DND-41 (cell line): ENCODE measurements around the gene B4GAT1.
"Not testable (repeated sequence)": the region's sequence is repeated elsewhere in the genome, so short reads cannot be mapped to it uniquely, and the experiment has no call there.

ENCODE experiments used
- ATAC-seq: fragments of 200-7000 bp; cut with Tn5 transposase; 3 replicates; pipeline ENCODE4 v1.9.1; 2021; ENCODE audit warnings: low read depth; ENCODE audit not compliant: insufficient read depth
- DNase-seq: peaks from one replicate; pipeline ENCODE4 v3.0.0-alpha.2; 2020
- H2AFZ ChIP-seq: 2 replicates; pipeline ENCODE4 v1.6.0; 2012; ENCODE audit warnings: low read depth, low read length
- H3K27ac ChIP-seq: 2 replicates; pipeline ENCODE4 v1.5.1; 2012; ENCODE audit warnings: low read length, inconsistent platforms
- H3K27me3 ChIP-seq: fragments of 200-600 bp; sonication (generic); 2 replicates; pipeline ENCODE4 v1.6.0; 2012; ENCODE audit warnings: low read length, mild to moderate bottlenecking, inconsistent platforms; ENCODE audit not compliant: insufficient read depth, poor library complexity
- H3K36me3 ChIP-seq: 2 replicates; pipeline ENCODE4 v1.5.1; 2012; ENCODE audit warnings: low read length, inconsistent platforms; ENCODE audit not compliant: insufficient read depth
- H3K4me1 ChIP-seq: 2 replicates; pipeline ENCODE4 v1.5.1; 2012; ENCODE audit warnings: mild to moderate bottlenecking, low read length; ENCODE audit not compliant: insufficient read depth
- H3K4me2 ChIP-seq: 2 replicates; pipeline ENCODE4 v1.6.0; 2012; ENCODE audit warnings: mild to moderate bottlenecking, moderate library complexity, low read length, inconsistent platforms; ENCODE audit not compliant: insufficient read depth
- H3K4me3 ChIP-seq, 2 experiments: fragments of 200-600 bp in 1 of 2; shearing (Covaris generic) in 1 of 2; 2 replicates each; pipeline ENCODE4 v1.5.1; 2012 to 2016; ENCODE audit warnings: inconsistent platforms in 2 of 2, low read length in 2 of 2, mild to moderate bottlenecking in 2 of 2, low read depth in 1 of 2, moderate library complexity in 1 of 2
- H3K79me2 ChIP-seq: 2 replicates; pipeline ENCODE4 v1.6.0; 2012; ENCODE audit warnings: low read length, inconsistent platforms; ENCODE audit not compliant: insufficient read depth
- H3K9ac ChIP-seq: 2 replicates; pipeline ENCODE4 v1.6.0; 2012; ENCODE audit warnings: low read depth, mild to moderate bottlenecking, inconsistent platforms, low read length, moderate library complexity
- H3K9me3 ChIP-seq: 2 replicates; pipeline ENCODE4 v1.5.1; 2012; ENCODE audit warnings: low read length, moderate library complexity, mild to moderate bottlenecking, inconsistent platforms; ENCODE audit not compliant: insufficient read depth, severe bottlenecking
- H4K20me1 ChIP-seq: 2 replicates; pipeline ENCODE4 v1.6.0; 2012; ENCODE audit warnings: low read length; ENCODE audit not compliant: insufficient read depth
- CTCF ChIP-seq: IDR thresholded peaks from 2 replicates; pipeline ENCODE4 v1.5.1; 2012; ENCODE audit warnings: borderline replicate concordance, low read length, moderate library complexity, mild to moderate bottlenecking; ENCODE audit not compliant: poor library complexity, severe bottlenecking; ENCODE audit errors: extremely low read depth
- EZH2 ChIP-seq: IDR thresholded peaks from 3 replicates; pipeline ENCODE4 v1.6.1; 2012; ENCODE audit warnings: borderline replicate concordance, low read depth, mild to moderate bottlenecking, moderate library complexity, low read length, inconsistent platforms; ENCODE audit not compliant: severe bottlenecking

Gene B4GAT1

GRCh38 chr11:66388780-66389386 lies 41.5 kb upstream of the B4GAT1 start:
- ATAC-seq (peak; percentile 86), DNase-seq (peak; percentile 82)
- H3K27me3 ChIP-seq: no peaks in the 10 kb centered on the region
- H3K27ac ChIP-seq: no peak overlapping the region
- peaks cover 10% of the 10 kb centered on the region for H3K4me1 ChIP-seq
- no peak overlapping the region for H3K4me2 ChIP-seq
- no peak overlapping the region for H3K4me3 ChIP-seq
- H3K36me3 ChIP-seq: no peaks in the 10 kb centered on the region
- H4K20me1 ChIP-seq: no peaks in the 10 kb centered on the region
- no peak overlapping the region; the same call in 1 of the 2 replicates for H2AFZ ChIP-seq
- no peak for TF ChIP-seq EZH2
- TF ChIP-seq CTCF: peak; percentile 94
- H3K9me3 ChIP-seq: no peaks in the 10 kb centered on the region
- no peaks in the 10 kb centered on the region for H3K79me2 ChIP-seq
- H3K9ac ChIP-seq: no peak overlapping the region

- no peaks in the 10 kb centered on the region for H3K27me3 ChIP-seq
- peak; percentile 83 for DNase-seq
- no peaks in the 10 kb centered on the region for H3K79me2 ChIP-seq
- H3K4me1 ChIP-seq: peaks cover 10% of the 10 kb centered on the region
- ATAC-seq: peak; percentile 86
- peak overlapping the region in 1 of 2 experiments; percentile 48; a peak in 2 of 4 replicates for H3K4me3 ChIP-seq
- H4K20me1 ChIP-seq: no peaks in the 10 kb centered on the region
- TF ChIP-seq CTCF: peak; percentile 99
- no peak for TF ChIP-seq EZH2
- H3K9ac ChIP-seq: peak overlapping the region; percentile 44; the same call in 1 of the 2 replicates
- H3K27ac ChIP-seq: 0 out of 2 replicates have a peak overlapping the region, but pooled peaks have one; percentile 46
- H3K4me2 ChIP-seq: peak overlapping the region; percentile 72
- H3K9me3 ChIP-seq: no peaks in the 10 kb centered on the region
- H3K36me3 ChIP-seq: no peaks in the 10 kb centered on the region
- H2AFZ ChIP-seq: peak overlapping the region; percentile 89
Measured at GRCh38 chr11:66386171-66387069, 39.0 kb upstream of the B4GAT1 start.

- H4K20me1 ChIP-seq, H3K27ac ChIP-seq, ATAC-seq, H3K4me3 ChIP-seq, H2AFZ ChIP-seq, DNase-seq, H3K36me3 ChIP-seq, H3K9ac ChIP-seq, H3K27me3 ChIP-seq, H3K79me2 ChIP-seq, H3K9me3 ChIP-seq, H3K4me2 ChIP-seq: not testable (repeated sequence)
- H3K4me1 ChIP-seq: peaks cover 10% of the 10 kb centered on the region
Measured at GRCh38 chr11:66384316-66384715, 36.9 kb upstream of the B4GAT1 start.

- H3K9ac ChIP-seq, H2AFZ ChIP-seq, H4K20me1 ChIP-seq, DNase-seq, H3K27ac ChIP-seq, H3K36me3 ChIP-seq, H3K4me3 ChIP-seq, H3K79me2 ChIP-seq, ATAC-seq, H3K9me3 ChIP-seq, H3K4me2 ChIP-seq, H3K4me1 ChIP-seq, H3K27me3 ChIP-seq: not testable (repeated sequence)
Measured at GRCh38 chr11:66380264-66380663, 32.8 kb upstream of the B4GAT1 start.

GRCh38 chr11:66373690-66374287 lies 26.4 kb upstream of the B4GAT1 start:
- H3K27me3 ChIP-seq, H3K36me3 ChIP-seq, H3K4me2 ChIP-seq, H3K27ac ChIP-seq, DNase-seq, H2AFZ ChIP-seq, H3K4me3 ChIP-seq, H3K79me2 ChIP-seq, H3K9me3 ChIP-seq, ATAC-seq, H3K9ac ChIP-seq, H4K20me1 ChIP-seq: not testable (repeated sequence)
- peaks cover 27% of the 10 kb centered on the region for H3K4me1 ChIP-seq
